GM12875 (cell line): Measurements from ENCODE around the gene DSG2.

Experiments used
- H3K4me3 ChIP-seq: one replicate; pipeline ENCODE4 v1.5.1; 2011; ENCODE audit warnings: low read depth, low read length, control low read depth
- TF ChIP-seq, protein P1 (sequence below): IDR thresholded peaks from 2 replicates; pipeline ENCODE4 v1.5.1; 2011; ENCODE audit warnings: low read depth, mild to moderate bottlenecking, control low read depth, inconsistent platforms, low read length, moderate library complexity, borderline replicate concordance; ENCODE audit not compliant: insufficient read depth

Gene DSG2

GRCh38 chr18:31587529-31587928 lies 89.6 kb downstream of the DSG2 start:
- TF ChIP-seq, protein P1, sequence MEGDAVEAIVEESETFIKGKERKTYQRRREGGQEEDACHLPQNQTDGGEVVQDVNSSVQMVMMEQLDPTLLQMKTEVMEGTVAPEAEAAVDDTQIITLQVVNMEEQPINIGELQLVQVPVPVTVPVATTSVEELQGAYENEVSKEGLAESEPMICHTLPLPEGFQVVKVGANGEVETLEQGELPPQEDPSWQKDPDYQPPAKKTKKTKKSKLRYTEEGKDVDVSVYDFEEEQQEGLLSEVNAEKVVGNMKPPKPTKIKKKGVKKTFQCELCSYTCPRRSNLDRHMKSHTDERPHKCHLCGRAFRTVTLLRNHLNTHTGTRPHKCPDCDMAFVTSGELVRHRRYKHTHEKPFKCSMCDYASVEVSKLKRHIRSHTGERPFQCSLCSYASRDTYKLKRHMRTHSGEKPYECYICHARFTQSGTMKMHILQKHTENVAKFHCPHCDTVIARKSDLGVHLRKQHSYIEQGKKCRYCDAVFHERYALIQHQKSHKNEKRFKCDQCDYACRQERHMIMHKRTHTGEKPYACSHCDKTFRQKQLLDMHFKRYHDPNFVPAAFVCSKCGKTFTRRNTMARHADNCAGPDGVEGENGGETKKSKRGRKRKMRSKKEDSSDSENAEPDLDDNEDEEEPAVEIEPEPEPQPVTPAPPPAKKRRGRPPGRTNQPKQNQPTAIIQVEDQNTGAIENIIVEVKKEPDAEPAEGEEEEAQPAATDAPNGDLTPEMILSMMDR, result no peak
- no peak overlapping the region for H3K4me3 ChIP-seq

DNA sequence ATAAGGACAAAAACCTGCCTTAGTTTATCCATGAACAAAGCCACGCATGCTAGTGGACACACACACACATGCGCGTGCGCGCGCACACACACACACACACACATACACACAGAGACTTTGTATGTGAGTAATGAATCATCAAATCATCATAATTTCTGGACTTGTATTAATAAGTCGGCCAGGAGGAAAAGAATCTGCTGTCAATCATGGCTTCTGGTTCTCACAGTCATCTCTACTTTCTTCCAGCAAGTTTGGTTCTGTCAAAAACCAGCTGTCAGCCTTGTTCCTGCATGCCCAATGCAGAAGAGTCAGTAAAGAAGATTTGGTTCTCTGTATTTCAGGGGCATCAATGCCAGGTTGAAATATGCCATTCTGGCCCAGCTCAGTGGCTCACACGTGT lies 92.6 kb downstream of the DSG2 start:
- TF ChIP-seq, protein P1, result no peak
- H3K4me3 ChIP-seq, result no peak overlapping the region

GRCh38 chr18:31591113-31591512 lies 93.1 kb downstream of the DSG2 start:
- no peak overlapping the region for H3K4me3 ChIP-seq
- TF ChIP-seq, protein P1, result no peak

- H3K4me3 ChIP-seq, result no peak within 1 kb of the TSS
- TF ChIP-seq, protein P1, result no peak
Measured at GRCh38 chr18:31591628-31592027, 93.7 kb downstream of the DSG2 start, which contains the start of gene TTR. Gene TTR (plus strand): TSS chr18:31591877. CDS start chr18:31591903, 26 bp downstream.

DNA sequence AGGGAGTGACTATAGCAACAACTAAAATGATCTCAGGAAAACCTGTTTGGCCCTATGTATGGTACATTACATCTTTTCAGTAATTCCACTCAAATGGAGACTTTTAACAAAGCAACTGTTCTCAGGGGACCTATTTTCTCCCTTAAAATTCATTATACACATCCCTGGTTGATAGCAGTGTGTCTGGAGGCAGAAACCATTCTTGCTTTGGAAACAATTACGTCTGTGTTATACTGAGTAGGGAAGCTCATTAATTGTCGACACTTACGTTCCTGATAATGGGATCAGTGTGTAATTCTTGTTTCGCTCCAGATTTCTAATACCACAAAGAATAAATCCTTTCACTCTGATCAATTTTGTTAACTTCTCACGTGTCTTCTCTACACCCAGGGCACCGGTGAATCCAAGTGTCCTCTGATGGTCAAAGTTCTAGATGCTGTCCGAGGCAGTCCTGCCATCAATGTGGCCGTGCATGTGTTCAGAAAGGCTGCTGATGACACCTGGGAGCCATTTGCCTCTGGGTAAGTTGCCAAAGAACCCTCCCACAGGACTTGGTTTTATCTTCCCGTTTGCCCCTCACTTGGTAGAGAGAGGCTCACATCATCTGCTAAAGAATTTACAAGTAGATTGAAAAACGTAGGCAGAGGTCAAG lies 94.7 kb downstream of the DSG2 start:
- TF ChIP-seq, protein P1, result no peak
- H3K4me3 ChIP-seq, result no peak overlapping the region

DNA sequence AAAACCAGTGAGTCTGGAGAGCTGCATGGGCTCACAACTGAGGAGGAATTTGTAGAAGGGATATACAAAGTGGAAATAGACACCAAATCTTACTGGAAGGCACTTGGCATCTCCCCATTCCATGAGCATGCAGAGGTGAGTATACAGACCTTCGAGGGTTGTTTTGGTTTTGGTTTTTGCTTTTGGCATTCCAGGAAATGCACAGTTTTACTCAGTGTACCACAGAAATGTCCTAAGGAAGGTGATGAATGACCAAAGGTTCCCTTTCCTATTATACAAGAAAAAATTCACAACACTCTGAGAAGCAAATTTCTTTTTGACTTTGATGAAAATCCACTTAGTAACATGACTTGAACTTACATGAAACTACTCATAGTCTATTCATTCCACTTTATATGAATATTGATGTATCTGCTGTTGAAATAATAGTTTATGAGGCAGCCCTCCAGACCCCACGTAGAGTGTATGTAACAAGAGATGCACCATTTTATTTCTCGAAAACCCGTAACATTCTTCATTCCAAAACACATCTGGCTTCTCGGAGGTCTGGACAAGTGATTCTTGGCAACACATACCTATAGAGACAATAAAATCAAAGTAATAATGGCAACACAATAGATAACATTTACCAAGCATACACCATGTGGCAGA lies 97.3 kb downstream of the DSG2 start:
- no peak overlapping the region for H3K4me3 ChIP-seq
- TF ChIP-seq, protein P1, result no peak
